Neural cell (in vitro differentiated cells): ENCODE measurements around the gene SAP30BP.

Experiments used
- CTCF ChIP-seq: fragments of 450-650 bp; IDR thresholded peaks from 2 replicates; pipeline ENCODE4 v1.5.1; 2014; ENCODE audit warnings: antibody characterized with exemption, mild to moderate bottlenecking, moderate library complexity; ENCODE audit not compliant: poor library complexity, severe bottlenecking
- EP300 ChIP-seq: fragments of 450-650 bp; conservative IDR thresholded peaks from 2 replicates; pipeline ENCODE4 v1.6.1; 2014; ENCODE audit warnings: antibody characterized with exemption, mild to moderate bottlenecking, moderate library complexity; ENCODE audit not compliant: poor library complexity, severe bottlenecking
- POLR2AphosphoS5 ChIP-seq: IDR thresholded peaks from 2 replicates; pipeline ENCODE4 v1.6.1; 2012
- TF ChIP-seq, protein P1 (sequence below): IDR thresholded peaks from 2 replicates; pipeline ENCODE4 v1.6.1; 2012; ENCODE audit warnings: borderline replicate concordance

DNA sequence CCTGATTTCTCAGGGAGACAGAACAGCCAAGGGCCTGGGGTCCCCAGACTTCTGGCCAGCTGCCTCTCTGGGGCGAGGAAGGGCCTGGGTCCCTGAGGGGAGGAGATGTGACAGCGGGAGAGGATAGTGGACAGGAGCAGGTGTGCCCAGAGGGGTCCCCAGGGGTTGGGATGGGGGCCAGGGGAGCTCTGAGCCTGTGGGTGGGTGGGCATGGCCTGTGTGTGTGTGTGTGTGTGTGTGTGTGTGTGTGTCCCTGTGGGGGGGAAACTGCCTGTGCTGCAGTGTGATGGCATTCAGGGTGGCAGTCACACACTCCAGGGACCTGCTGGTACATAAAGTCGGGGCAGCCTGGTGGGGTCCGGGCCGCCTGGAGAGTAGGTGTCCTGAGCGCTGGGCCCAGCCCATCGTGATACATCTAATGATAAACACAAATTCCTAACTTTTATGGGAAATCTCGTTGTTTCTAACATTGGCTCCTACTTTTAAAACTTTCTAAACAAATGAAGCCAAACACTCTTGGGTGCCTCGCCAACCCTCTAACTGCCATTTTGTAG lies 55.5 kb downstream of the SAP30BP start:
- no peak for TF ChIP-seq POLR2AphosphoS5
- no peak for TF ChIP-seq CTCF
- TF ChIP-seq EP300 = no peak
- TF ChIP-seq, protein P1, sequence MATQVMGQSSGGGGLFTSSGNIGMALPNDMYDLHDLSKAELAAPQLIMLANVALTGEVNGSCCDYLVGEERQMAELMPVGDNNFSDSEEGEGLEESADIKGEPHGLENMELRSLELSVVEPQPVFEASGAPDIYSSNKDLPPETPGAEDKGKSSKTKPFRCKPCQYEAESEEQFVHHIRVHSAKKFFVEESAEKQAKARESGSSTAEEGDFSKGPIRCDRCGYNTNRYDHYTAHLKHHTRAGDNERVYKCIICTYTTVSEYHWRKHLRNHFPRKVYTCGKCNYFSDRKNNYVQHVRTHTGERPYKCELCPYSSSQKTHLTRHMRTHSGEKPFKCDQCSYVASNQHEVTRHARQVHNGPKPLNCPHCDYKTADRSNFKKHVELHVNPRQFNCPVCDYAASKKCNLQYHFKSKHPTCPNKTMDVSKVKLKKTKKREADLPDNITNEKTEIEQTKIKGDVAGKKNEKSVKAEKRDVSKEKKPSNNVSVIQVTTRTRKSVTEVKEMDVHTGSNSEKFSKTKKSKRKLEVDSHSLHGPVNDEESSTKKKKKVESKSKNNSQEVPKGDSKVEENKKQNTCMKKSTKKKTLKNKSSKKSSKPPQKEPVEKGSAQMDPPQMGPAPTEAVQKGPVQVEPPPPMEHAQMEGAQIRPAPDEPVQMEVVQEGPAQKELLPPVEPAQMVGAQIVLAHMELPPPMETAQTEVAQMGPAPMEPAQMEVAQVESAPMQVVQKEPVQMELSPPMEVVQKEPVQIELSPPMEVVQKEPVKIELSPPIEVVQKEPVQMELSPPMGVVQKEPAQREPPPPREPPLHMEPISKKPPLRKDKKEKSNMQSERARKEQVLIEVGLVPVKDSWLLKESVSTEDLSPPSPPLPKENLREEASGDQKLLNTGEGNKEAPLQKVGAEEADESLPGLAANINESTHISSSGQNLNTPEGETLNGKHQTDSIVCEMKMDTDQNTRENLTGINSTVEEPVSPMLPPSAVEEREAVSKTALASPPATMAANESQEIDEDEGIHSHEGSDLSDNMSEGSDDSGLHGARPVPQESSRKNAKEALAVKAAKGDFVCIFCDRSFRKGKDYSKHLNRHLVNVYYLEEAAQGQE = no peak
